ENCODE measurements around the gene SBF2.
"Not testable (repeated sequence)": the region's sequence is repeated elsewhere in the genome, so short reads cannot be mapped to it uniquely, and the experiment has no call there.

GRCh38 chr11:10231803-10232202 lies 62.2 kb downstream of the SBF2 start:
- TF ChIP-seq CTCF (IDR thresholded peaks at IDR 0.05; ENCODE audit: low read depth, low read length); MAX (IDR thresholded peaks at IDR 0.05; ENCODE audit: low read depth, low read length); POLR2A (IDR thresholded peaks at IDR 0.05; ENCODE audit: extremely low read depth, insufficient read length); MYC (IDR thresholded peaks at IDR 0.05; ENCODE audit: low read depth, low read length): not testable (repeated sequence)
